Measurements from ENCODE around the gene GRIA2. TPM values are rescaled to one million over a fixed set of nuclear protein-coding genes. Genes with fewer than 3 reads are reported as not detected.

The GRIA2 gene
- total RNA-seq, 6 donors from 2014 or later, result not detected

- WGBS, 2 donors, result 53 to 60% methylated on average over 1 of the region's 1 CpG
- Histone ChIP-seq H3K27me3 (no peaks in the 10 kb centered on the region), H3K36me3 (no peaks in the 10 kb centered on the region), H3K27ac (no peak overlapping the region), H3K4me3 (no peak overlapping the region), H3K4me1 (no peaks in the 10 kb centered on the region), H3K9me3 (no peaks in the 10 kb centered on the region)
- DNase-seq (no peak), ATAC-seq (ENCODE audit: low FRiP score in 2 of 2) (no peak)
- TF ChIP-seq, protein P1, sequence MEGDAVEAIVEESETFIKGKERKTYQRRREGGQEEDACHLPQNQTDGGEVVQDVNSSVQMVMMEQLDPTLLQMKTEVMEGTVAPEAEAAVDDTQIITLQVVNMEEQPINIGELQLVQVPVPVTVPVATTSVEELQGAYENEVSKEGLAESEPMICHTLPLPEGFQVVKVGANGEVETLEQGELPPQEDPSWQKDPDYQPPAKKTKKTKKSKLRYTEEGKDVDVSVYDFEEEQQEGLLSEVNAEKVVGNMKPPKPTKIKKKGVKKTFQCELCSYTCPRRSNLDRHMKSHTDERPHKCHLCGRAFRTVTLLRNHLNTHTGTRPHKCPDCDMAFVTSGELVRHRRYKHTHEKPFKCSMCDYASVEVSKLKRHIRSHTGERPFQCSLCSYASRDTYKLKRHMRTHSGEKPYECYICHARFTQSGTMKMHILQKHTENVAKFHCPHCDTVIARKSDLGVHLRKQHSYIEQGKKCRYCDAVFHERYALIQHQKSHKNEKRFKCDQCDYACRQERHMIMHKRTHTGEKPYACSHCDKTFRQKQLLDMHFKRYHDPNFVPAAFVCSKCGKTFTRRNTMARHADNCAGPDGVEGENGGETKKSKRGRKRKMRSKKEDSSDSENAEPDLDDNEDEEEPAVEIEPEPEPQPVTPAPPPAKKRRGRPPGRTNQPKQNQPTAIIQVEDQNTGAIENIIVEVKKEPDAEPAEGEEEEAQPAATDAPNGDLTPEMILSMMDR (IDR thresholded peaks at IDR 0.05), result no peak
- TF ChIP-seq POLR2A (IDR thresholded peaks at IDR 0.05), result no peak
These were observed 94.4 kb downstream of the GRIA2 start for GRCh38 chr4:157314906-157315305.

- TF ChIP-seq, protein P1 (IDR thresholded peaks at IDR 0.05), result no peak
- TF ChIP-seq EP300 (IDR thresholded peaks at IDR 0.05), result no peak
- no peak for TF ChIP-seq POLR2AphosphoS5 (IDR thresholded peaks at IDR 0.05)
- TF ChIP-seq POLR2A (IDR thresholded peaks at IDR 0.05), result no peak
These were observed 95.4 kb downstream of the GRIA2 start for GRCh38 chr4:157315968-157316367.

GRCh38 chr4:157320092-157320491 lies 99.6 kb downstream of the GRIA2 start:
- DNase-seq (no peak), ATAC-seq (ENCODE audit: low FRiP score in 2 of 2) (no peak)
- no peaks in the 10 kb centered on the region for H3K36me3 ChIP-seq
- no peak overlapping the region for H3K27ac ChIP-seq
- no peaks in the 10 kb centered on the region for H3K4me1 ChIP-seq
- no peaks in the 10 kb centered on the region for H3K9me3 ChIP-seq
- WGBS, 2 donors, result 78 to 85% methylated on average over 2 of the region's 2 CpGs
- TF ChIP-seq EP300 (IDR thresholded peaks at IDR 0.05) (no peak), POLR2AphosphoS5 (IDR thresholded peaks at IDR 0.05) (no peak), POLR2A (IDR thresholded peaks at IDR 0.05) (no peak)
- TF ChIP-seq, protein P1 (IDR thresholded peaks at IDR 0.05), result no peak
- no peaks in the 10 kb centered on the region for H3K27me3 ChIP-seq
- no peak overlapping the region for H3K4me3 ChIP-seq

More at GRCh38 chr4:157315968-157316367, 95.4 kb downstream of the GRIA2 start:
- no peak for ATAC-seq (ENCODE audit: low FRiP score in 2 of 2)
- WGBS, 2 donors, result 42 to 56% methylated on average over 1 of the region's 1 CpG
- Histone ChIP-seq H3K9me3 (no peaks in the 10 kb centered on the region), H3K4me3 (no peak overlapping the region), H3K27me3 (no peaks in the 10 kb centered on the region), H3K36me3 (no peaks in the 10 kb centered on the region), H3K27ac (no peak overlapping the region), H3K4me1 (no peaks in the 10 kb centered on the region)
- DNase-seq, result no peak

DNA sequence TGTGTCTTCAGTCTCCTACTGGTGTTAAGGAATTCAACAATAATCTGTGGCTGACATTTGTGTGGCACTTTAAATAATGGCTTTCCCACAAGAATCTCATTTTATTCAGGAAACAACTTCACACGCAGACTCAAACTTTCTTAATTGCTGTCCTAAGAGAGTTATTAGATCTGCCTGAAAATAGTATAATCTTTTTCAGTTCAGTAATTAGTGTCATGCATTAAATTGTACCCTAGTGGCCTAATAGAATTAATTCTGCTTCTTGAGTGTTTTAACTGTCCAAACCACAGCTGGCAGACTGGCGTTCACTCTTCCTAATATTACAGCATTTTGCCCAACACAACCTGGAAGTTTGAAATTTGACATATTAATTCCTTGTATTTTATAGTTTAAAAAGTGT lies 107.1 kb downstream of the GRIA2 start:
- 79 to 84% methylated on average over 2 of the region's 2 CpGs for WGBS, 2 donors
- H3K4me3 ChIP-seq, result no peak overlapping the region
- H3K27ac ChIP-seq, result no peak overlapping the region
- H3K27me3 ChIP-seq, result no peaks in the 10 kb centered on the region
- ATAC-seq (ENCODE audit: low FRiP score in 2 of 2), result no peak
- H3K4me1 ChIP-seq, result no peaks in the 10 kb centered on the region
- H3K9me3 ChIP-seq, result no peaks in the 10 kb centered on the region
- no peaks in the 10 kb centered on the region for H3K36me3 ChIP-seq
- DNase-seq, result no peak
- TF ChIP-seq POLR2AphosphoS5 (IDR thresholded peaks at IDR 0.05), result no peak
- no peak for TF ChIP-seq POLR2A (IDR thresholded peaks at IDR 0.05)
- TF ChIP-seq, protein P1 (IDR thresholded peaks at IDR 0.05), result no peak
- no peak for TF ChIP-seq EP300 (IDR thresholded peaks at IDR 0.05)

GRCh38 chr4:157357887-157358286 lies 137.4 kb downstream of the GRIA2 start:
- H3K4me1 ChIP-seq, result no peaks in the 10 kb centered on the region
- WGBS, 2 donors, result 65 to 81% methylated on average over 1 of the region's 1 CpG
- DNase-seq (no peak), ATAC-seq (ENCODE audit: low FRiP score in 2 of 2) (no peak)
- no peaks in the 10 kb centered on the region for H3K36me3 ChIP-seq
- TF ChIP-seq EP300 (IDR thresholded peaks at IDR 0.05) (no peak), POLR2A (IDR thresholded peaks at IDR 0.05) (no peak), POLR2AphosphoS5 (IDR thresholded peaks at IDR 0.05) (no peak)
- TF ChIP-seq, protein P1 (IDR thresholded peaks at IDR 0.05), result no peak
- no peak overlapping the region for H3K4me3 ChIP-seq
- H3K9me3 ChIP-seq, result no peaks in the 10 kb centered on the region
- H3K27me3 ChIP-seq, result no peaks in the 10 kb centered on the region
- no peak overlapping the region for H3K27ac ChIP-seq

Measured in upper lobe of left lung (tissue), 6 donors.